AG08396 (cell line): ENCODE measurements around the gene CLDN17.

Experiments used
- DNase-seq: peaks from one replicate; pipeline ENCODE4 v3.0.0; 2012; ENCODE audit warnings: low spot score, mixed read lengths

CLDN17 gene

DNA sequence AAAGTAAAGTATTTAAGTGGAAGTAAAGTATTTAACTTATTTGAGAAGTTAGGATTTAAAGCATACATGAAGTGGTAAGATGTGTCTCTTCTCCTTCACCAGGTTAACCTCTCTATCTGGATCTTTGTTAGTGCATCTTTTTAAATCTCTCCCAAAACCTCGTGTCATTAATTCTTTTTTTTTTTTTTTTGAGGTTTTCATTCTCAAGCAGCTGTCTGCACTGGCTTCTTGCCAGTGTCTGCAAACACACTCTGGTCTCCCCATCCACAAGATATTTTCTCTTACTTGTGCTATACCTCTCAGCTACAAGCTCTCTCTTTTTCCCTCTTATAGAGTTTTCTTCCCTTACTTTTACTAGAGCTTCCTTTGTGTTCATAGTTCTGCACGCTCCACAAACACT is 49.0 kb downstream of the CLDN17 start:
- DNase-seq = no peak

DNA sequence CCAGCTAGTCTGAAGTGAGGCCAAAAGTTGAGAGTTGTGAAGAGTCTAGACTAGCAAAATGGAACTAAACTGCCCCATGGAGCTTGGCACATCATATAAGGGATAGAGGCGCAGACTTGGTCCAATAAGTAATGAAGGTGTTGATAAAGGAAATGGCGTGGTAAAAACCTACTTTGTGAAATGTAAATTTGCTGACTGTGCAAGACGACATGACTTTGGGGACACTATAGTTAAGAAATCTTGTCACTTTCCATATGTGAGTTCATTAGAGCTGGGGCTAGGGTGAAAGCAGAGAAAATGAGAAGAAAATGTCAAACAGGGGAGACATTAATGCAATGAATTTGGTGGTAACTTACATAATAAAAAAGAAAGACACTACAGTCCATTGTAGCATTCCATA is 50.1 kb downstream of the CLDN17 start:
- DNase-seq = no peak
